Measurements from ENCODE around the gene C3.
A peak's percentile ranks its signal among the peaks of the same experiment; 100 is the strongest.
"Not testable (repeated sequence)": the region's sequence is repeated elsewhere in the genome, so short reads cannot be mapped to it uniquely, and the experiment has no call there.

The C3 gene

GRCh38 chr19:6720369-6721137, at the start of gene C3:
TSS of gene C3 (minus strand) at chr19:6720650. CDS start at chr19:6720589, 61 bp downstream.
- H3K4me3 ChIP-seq (ENCODE audit: low read length) = no peak within 1 kb of the TSS; the same call in 1 of the 2 replicates
- no peak for TF ChIP-seq ZNF274 (IDR thresholded peaks at IDR 0.05; ENCODE audit: low read depth, low read length)

- TF ChIP-seq ZNF274 (IDR thresholded peaks at IDR 0.05; ENCODE audit: low read depth, low read length) = no peak
- no peak overlapping the region for H3K4me3 ChIP-seq (ENCODE audit: low read length)
These were observed 48.7 kb upstream of the C3 start for GRCh38 chr19:6769006-6769619.

- H3K4me3 ChIP-seq (ENCODE audit: low read length) = peak overlapping the region; percentile 70; the same call in 1 of the 2 replicates
- no peak for TF ChIP-seq ZNF274 (IDR thresholded peaks at IDR 0.05; ENCODE audit: low read depth, low read length)
These were observed 47.9 kb upstream of the C3 start for GRCh38 chr19:6768236-6768785.

GRCh38 chr19:6767357-6768235, 47.1 kb upstream of the C3 start, which contains the start of gene SH2D3A:
TSS of gene SH2D3A (minus strand) at chr19:6767435. CDS start at chr19:6763748, 3,687 bp downstream.
- no peak for TF ChIP-seq ZNF274 (IDR thresholded peaks at IDR 0.05; ENCODE audit: low read depth, low read length)
- peak within 1 kb of the TSS; percentile 70 for H3K4me3 ChIP-seq (ENCODE audit: low read length)

GRCh38 chr19:6767081-6767356, 46.6 kb upstream of the C3 start:
- TF ChIP-seq ZNF274 (IDR thresholded peaks at IDR 0.05; ENCODE audit: low read depth, low read length) = no peak
- peak overlapping the region; percentile 70 for H3K4me3 ChIP-seq (ENCODE audit: low read length)

- TF ChIP-seq ZNF274 (IDR thresholded peaks at IDR 0.05; ENCODE audit: low read depth, low read length) = no peak
- peak overlapping the region; percentile 70 for H3K4me3 ChIP-seq (ENCODE audit: low read length)
These were observed 46.1 kb upstream of the C3 start for GRCh38 chr19:6766357-6767080.

GRCh38 chr19:6765738-6766356, 45.4 kb upstream of the C3 start:
- no peak for TF ChIP-seq ZNF274 (IDR thresholded peaks at IDR 0.05; ENCODE audit: low read depth, low read length)
- H3K4me3 ChIP-seq (ENCODE audit: low read length) = no peak overlapping the region

GRCh38 chr19:6762253-6762797, 41.9 kb upstream of the C3 start:
- H3K4me3 ChIP-seq (ENCODE audit: low read length) = not testable (repeated sequence)

- TF ChIP-seq ZNF274 (IDR thresholded peaks at IDR 0.05; ENCODE audit: low read depth, low read length) = no peak
- H3K4me3 ChIP-seq (ENCODE audit: low read length) = no peak overlapping the region
These were observed 40.7 kb upstream of the C3 start for GRCh38 chr19:6761053-6761676.

GRCh38 chr19:6760606-6761005, 40.2 kb upstream of the C3 start:
- no peak overlapping the region for H3K4me3 ChIP-seq (ENCODE audit: low read length)
- TF ChIP-seq ZNF274 (IDR thresholded peaks at IDR 0.05; ENCODE audit: low read depth, low read length) = no peak

GRCh38 chr19:6754653-6755463, 34.4 kb upstream of the C3 start:
- H3K4me3 ChIP-seq (ENCODE audit: low read length) = no peak overlapping the region
- no peak for TF ChIP-seq ZNF274 (IDR thresholded peaks at IDR 0.05; ENCODE audit: low read depth, low read length)

GRCh38 chr19:6754136-6754535, 33.7 kb upstream of the C3 start:
- no peak for TF ChIP-seq ZNF274 (IDR thresholded peaks at IDR 0.05; ENCODE audit: low read depth, low read length)
- no peak overlapping the region; the same call in 1 of the 2 replicates for H3K4me3 ChIP-seq (ENCODE audit: low read length)
